HG02973 (cell line): Measurements from ENCODE around the gene SYNDIG1L.

Source experiments
- ATAC-seq: cut with Tn5 transposase; IDR thresholded peaks from one replicate; pipeline ENCODE4 v1.9.1; 2021; ENCODE audit warnings: moderate library complexity; ENCODE audit not compliant: unreplicated experiment

SYNDIG1L gene

DNA sequence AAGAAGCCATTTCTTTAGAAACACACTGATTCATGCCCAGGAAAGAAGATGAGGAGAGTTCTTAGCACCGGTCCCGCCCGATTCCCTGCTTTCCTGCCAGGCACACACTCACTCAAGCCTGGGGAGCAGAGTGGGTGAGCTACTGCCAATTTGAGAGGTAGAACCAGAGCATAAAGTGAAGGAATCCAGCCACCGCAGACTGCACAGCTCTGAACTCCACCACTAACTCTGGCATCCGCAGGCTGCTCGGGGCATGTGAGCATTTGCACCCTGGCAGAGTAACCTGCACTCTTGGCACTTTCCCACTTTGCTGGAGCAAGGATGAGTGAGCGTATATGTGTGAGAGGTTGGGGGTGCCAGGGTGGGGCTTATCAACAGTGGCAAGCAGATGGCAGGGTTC is 4.0 kb upstream of the SYNDIG1L start:
- no peak for ATAC-seq

DNA sequence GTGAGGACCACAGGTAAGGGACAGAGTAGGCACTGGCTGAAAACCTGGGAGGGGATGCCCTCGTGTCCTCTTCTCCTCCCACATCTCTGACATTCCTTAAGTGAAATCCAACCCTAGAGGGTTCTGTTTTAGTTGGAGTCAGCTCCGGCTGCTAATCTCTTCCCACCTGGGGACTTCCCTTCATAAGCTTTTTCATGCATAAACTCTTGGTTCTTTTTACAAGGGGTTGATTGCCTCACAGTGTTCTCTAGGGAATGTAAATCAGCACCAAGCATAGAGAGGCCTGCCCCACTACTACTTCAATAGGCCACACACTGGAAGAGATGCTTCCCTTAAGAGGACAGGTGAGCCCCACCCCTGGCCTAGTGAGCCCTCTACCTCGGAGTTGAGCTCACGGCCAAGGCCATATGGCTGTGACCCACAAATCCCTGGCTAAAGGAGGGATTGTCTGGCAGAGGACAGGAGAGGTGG is 3.2 kb upstream of the SYNDIG1L start:
- no peak for ATAC-seq

DNA sequence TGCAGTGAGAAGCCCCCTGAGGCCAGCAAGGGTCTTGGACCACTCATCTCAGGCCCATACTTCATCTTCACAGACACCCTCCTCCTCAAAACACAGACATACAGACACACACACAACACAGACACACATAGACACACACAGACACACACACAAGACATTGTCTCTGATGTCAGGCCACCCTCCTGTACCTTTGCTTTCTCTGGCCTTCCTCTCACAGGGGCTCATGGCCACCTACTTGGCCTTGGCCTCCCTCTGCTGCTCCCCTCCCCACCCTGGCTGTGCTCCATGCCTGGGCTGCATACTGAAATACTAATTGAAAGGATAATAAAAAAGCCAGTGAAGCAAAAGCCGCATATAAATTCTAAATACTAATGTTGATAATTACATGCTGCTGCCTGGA is 1.6 kb upstream of the SYNDIG1L start:
- no peak for ATAC-seq

DNA sequence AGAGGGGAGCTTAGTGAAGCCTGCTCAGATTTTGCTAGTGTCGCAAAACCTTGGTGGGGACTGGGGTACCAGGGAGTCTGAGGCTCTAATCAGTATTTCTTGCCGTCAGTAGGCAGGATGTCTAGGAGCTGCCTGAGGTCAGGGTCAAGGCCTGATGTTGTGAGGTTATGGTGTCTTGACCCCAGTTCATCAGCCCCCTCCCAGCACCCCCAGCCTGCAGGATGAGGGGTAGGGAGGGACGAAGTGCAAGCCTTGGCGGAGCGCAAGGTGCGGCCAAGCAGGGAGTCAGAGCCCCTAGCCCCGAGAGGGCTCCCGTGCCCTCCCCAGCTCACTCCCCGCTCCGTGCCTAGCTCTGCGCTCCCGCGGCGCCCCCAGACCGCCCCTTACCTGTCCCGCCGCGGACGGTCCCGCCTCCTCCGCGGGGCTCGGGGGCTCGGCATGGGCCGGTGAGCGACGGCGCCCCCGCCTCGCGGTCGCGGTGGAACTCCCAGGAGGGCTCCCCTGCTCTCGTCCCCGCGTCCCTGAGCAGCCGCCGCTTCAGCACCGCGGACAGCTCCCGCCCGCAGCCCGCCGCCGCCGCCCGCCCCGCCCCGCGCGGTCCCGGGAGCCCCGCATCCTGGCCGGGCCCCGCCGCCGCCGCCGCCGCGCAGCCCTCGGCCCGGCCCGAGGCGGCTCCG is 347 bp downstream of the SYNDIG1L start:
- ATAC-seq: no peak

DNA sequence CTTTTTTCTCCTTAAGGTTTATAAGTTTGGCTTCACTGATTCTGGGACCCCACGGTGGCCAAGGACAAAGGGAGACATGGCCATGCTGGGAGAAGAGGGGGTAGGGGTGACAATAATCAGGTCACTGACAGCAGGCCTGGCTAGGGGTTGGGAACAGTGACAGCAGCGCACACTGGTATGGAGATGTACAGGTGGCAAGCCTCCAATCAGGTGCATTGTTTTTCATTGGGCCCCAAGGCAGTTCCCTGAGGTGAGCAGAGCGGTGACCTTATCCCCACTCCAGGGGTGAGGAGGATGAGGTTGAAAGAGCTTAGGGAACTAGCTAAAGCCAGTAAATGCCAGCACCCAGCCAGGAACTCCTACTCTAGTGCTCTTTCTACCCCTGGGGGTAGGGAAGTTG is 1.4 kb downstream of the SYNDIG1L start:
- ATAC-seq: no peak

DNA sequence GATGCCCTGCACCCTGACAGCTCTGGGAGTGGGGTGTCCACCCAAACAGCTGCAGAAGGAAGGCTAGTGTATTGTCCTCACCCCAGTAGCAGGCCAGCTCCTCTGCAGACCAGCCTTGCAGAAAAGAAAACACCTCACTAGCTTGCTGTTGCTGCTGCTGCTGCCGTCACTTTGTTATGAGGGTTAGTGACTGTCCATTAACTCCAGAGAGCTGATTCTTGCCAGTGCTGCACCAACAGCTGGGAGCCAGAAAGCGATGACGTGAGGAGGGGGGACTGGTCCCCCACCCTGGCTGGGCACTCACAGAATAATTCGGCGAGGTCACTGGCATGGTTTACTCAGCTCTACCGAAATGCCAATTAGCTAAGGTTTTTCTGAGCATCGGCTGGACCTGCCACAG is 2.8 kb downstream of the SYNDIG1L start:
- ATAC-seq: no peak

DNA sequence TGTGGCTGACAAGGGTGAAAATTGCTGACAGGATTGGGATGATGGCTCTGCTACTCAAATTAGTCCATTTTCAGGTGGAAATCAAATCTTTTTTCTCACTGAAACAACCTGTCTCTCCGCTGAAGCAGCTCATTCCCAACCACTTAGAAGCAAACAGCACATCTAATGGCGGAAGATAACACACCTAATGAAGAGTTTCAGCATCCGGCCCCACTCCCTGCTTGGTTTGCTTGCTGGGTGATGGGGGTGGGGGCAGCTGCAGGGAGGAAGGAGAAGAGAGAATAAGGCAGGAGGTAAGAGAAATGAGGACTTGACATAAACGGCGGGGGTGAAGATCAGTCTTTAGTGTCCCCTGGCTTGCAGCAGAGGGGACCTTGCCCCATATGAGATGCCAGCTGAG is 4.0 kb downstream of the SYNDIG1L start:
- no peak for ATAC-seq

DNA sequence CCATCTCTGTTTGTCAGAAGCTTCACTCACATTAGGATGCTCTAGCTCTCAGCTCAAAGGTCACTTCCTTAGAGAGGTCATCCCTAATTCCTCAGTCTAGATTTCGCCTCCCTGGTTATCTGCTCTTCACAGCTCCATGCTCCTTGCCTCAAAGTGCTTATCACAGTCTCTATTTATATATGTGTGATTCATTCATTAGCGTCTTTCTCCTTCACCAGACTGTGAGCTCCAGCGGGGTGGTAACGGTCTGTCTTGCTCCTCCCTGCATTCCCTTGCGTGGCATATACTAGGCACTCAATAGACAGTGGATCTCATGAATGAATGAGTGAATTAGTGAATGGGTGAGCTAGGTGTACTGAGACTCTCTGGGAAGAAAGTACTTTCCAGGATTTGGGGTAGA is 6.9 kb downstream of the SYNDIG1L start:
- no peak for ATAC-seq

DNA sequence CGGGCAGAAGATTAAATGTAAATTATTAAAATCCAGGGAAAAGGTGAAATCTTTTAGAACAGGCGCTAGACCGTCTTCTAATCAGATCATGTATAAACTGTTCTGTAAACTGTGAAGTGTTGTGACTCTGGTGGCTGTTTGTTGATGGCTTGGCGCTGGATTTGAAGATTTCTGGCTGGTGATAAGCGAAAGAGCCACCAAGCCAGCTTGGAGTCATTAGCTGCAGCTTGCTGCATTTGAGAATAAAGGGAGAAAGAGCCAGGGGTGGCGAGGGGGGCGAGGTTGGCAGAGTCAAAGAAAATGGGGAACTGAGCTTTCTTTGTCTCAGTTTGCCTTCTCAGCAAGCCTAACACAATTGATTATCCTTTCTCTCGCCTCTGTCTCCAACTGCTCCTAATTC is 8.0 kb downstream of the SYNDIG1L start:
- ATAC-seq: no peak

DNA sequence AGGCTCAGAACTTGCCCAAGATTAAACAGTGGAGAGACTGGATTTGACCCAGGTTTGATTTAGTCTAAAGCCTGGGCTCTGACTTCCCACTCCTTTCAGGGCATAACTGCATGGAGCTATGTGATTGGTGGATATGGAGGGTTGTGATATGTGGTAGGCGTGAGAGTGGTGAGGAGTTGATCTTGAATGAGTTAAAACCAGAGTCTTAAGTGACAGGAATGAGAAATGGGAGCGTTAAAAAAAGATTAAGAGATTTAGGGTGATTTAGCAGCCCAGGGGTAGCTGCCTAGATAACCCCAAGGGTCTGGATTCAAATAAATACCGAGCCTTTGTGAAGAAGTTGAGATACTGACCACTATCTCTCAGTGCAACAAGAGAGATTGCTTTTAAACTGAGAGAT is 8.4 kb downstream of the SYNDIG1L start:
- no peak for ATAC-seq

DNA sequence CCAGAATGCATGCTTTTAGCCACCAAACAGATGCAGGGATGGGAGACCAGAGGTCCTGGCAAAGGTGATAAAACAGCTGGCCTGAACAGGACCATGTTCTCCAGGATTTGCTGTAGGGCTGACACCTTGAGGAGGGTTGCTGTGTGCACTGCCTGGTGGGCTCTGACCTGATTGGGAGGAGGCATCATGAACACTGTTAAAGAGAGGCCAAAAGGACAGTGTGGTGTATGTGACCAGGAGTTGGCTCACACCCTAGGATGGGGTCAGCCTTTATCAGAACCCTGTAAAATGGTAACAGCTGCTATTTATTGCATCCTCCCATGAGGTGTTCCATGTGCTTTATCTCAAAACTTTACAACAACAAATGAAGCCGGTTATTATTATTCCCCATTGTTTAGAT is 8.8 kb downstream of the SYNDIG1L start:
- no peak for ATAC-seq

DNA sequence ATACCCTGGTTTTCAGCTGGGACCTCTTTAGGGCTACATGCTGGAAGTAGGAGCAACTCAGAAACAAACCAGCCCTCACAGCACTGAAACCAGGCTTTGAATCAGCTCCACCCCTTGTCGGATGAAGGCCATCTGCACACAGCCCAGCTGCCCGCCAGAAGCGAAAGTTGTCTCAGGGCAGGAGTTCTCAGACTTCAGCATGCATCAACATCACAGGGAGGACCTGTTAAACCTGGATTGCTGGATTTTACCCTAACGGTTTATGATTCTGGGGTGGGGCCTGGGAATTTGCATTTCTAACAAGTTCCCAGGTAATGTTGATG is 10.9 kb downstream of the SYNDIG1L start:
- ATAC-seq: no peak

DNA sequence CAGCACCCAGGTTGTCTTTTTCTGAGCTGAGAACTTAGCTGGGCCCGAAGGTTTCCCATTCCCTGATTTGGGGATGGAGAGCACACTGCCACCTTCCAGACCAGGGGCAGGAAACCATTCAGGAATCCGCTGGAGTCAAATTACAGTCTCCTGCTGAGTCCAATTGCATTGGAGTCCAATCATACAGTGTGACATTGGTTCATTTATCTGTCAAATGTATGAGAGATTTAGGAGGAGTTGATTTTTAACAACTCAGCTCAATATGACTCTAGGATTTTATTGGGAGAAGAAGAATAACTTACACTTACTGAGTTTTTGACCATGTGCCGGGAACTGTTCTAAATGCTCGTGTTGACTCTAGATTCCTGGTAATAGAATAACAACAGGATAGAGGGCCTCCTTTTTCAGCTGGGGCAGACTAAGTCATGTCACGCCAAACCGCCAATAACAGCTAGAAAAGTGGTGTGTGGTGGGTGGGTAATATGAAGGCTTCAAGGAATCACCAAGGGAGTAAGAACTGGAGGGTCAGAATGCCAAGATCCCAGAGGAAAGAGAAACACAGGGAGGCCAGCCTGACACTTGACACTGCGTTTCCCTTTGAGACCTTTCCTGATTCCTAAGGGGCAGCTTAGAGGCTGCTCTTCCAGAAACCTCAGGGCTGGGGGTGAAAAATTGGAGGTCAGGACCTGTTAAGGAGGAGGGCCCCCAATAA is 11.5 kb downstream of the SYNDIG1L start:
- no peak for ATAC-seq

DNA sequence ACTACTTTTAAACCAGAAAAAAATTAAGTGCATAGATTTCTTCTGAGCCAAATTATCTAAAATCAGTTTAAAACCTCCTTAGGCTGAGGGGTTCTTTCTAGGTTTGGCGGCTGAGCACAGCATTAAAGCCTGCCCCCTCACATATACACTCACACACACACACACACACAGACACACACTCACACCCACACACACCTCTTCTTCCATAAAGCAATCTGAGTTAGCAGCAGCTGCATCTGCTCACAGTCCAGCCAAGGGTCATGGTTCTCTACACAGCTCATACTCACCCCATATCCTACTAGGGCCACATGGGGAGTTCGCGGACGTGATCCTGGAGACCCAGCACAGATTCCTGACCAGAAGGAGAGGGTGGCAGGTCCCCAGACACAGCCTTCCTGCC is 12.4 kb downstream of the SYNDIG1L start:
- no peak for ATAC-seq

DNA sequence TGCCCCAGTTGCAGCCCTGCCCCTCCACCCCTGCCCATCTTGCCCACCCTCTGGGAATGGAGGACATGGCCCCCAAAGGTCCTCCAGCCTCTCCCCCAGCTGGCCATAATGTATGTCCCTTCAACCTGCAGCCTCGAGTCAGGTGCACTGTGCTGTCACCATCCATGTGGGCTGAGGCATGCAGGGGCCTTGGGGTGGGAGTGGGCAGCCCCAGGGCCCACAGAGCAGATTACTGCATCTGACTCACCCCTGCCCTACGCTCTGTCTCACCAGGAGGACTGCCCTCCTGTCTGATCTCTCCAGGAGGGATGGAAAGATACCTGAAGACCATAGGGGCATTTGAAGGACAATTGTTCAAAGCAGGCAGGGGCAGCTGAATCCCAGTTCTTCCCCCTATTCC is 13.3 kb downstream of the SYNDIG1L start:
- ATAC-seq: no peak

DNA sequence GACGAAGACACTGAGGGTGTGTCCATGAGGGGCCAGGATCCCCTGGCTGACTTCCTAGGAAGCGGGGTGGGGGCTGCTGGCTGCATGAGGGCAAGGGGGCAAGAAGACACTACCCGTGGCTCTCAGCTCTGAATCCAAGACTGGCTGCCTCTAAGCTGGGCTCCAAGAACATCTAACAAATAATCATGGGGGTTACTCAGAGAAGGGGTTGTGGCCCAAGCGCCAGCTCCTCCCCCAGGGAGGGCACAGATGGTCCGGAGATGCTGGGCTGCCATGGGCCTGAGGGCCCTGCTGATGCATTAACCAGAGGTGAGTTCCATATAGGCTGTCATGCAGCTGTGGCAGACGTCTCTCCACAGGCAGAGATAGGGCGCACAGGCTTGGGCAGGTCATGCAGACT is 14.3 kb downstream of the SYNDIG1L start:
- no peak for ATAC-seq

DNA sequence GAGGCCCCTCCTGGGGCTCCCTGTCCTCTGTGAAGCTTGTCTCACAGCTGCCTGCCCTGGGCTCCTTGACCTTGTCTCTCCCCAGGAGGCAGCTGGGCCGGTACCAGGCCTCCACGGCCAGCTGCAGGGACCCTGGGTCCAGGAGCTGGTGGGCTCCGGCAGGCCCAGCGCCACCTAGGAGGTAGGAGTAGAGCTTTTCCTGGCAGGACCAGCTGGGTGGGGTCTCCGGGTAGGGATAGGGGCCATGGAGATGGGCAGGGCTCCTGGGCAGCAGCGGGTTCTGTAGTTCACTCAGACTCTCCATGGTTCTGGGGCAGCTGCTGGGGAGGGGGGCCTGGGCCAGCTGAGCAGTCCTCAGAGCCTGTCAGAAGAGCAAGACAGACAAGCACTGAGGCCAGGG is 16.6 kb downstream of the SYNDIG1L start:
- ATAC-seq: no peak

DNA sequence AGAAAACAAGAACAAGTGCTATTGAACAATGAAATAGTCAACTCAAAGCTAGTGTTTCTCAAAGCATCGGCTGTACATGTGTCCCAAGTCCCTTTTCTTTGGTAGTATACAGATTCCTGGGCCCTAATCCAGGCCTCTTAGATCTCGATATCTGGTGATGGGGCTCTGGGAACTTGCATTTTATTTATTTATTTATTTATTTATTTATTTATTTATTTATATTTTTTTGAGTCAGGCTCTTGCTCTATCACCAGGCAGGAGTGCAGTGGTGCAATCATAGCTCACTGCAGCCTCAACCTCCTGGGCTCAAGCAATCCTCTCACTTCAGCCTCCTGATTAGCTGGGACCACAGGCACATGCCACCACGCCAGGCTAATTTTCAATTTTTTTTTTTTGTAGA is 17.1 kb downstream of the SYNDIG1L start:
- no peak for ATAC-seq

DNA sequence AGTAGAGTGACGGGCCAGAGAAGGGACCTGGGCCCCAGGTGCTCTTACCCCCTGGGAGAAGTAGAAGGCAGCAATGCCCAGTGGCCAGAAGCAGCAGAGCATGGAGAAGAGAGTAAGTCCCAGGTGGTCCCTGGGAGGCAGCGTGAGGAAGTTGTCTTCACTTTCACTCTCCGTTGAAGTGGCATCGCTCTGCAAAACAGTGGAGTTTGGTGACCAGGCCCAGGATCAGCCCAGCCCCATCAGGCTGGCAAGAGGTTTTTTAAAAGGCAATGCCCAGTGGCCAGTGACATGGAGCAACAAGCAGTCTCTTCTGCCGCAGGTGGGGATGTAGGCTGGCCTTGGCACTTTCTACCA is 18.2 kb downstream of the SYNDIG1L start:
- no peak for ATAC-seq

DNA sequence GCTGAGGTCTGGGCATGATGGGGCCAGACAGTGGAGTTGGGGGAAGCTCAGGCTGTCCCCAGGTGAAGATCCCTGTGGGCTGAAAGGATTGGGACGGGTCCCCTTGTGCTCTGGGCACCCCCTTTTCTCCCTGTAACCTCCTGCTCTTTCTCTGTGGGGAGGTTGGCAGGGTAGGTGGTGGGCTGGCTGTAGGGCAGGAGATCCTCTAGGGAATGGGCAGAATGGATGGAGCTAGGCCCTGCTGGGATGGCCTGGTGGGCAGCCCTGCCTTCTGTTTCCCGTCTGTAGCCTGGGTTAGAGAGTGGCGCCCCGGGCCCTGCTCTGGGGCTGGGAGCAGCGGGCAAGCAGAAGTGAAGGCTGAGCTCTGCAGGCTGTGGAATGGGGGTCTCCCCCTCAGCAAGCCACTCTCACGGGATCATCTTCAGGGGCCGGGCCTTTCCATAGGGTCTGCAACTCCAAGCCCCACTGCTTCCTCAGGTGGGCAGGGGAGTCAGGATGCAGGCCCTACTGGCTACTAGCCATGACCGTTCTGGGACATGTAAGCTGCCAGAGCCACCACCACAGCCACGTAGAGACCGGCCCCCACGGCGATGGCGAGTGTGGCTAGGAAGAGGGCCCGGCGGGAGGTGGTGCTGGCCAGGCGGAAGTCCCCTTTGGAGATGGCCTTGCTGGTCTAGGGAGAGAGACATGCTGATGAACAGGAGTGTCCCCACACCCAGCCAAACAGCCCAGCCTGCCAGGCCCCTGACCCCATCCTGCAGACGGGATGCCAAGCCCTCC is 18.8 kb downstream of the SYNDIG1L start:
- no peak for ATAC-seq

DNA sequence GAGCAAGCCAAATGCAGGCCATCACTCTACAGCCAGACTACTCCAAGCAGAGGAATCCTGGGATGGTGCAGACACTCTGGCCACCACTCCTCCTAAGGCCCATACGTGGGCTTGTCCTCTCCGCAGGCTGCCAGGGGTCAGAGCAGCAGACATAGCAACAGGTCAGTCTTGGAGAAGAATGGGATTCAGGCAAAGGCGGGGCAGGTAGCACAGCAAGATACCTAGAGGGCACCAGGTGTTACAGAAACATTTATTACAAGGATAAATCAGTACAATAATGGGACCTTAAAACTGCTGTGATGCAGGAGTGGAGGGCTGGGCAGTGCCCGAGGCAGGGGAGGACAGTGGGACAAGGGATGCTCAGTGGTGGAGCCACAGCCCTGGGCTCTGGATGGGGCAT is 20.3 kb downstream of the SYNDIG1L start:
- no peak for ATAC-seq

DNA sequence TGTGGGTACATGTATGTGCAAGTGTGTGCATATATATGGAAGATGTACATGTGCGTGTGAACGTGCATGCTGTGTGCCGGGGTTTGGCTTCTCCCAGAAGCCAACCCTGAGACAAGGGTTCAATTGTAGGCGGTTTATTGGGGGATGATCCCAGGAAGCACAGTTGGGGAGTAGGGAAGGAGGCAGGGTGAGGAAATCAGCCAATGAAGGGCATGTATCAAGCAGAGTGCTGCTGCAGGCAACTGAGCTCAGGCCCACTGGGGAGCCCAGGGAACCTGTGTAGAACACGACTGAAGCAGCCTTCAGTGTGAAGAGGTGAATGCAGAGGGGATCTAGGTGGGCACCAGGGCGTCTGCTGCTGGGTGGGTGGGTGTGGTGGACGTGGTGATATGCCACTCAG is 21.6 kb downstream of the SYNDIG1L start:
- ATAC-seq: no peak
